ENCODE measurements around the gene USP48.

DNA sequence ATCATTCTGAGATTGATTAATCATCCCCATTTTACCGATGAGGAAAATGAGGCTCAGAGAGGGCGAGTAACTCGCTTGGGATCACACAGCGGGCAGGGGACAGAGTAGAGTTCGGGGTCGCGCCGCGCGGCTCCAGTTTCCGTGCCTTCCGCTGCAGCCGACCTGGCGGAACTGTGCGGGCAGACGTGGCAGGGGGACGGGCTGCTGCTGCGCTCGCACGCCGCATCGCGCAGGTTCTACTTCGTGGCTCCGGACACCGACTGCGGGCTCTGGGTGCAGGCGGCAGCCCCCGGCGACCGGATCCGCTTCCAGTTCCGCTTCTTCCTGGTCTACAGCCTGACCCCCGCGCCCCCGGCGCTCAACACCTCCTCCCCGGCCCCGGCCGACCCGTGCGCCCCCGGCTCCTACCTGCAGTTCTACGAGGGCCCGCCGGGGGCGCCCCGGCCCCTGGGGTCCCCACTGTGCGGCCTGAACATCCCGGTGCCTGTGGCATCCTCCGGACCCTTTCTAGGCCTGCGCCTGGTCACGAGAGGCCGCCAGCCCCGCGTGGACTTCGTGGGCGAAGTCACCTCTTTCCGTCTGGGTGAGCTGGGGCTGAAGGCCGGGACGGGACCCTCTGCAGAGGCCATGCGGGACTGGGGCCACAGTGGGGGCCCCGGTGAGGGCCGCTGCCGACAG lies 31.4 kb upstream of the USP48 start:
- TF ChIP-seq TAF1 (IDR thresholded peaks at IDR 0.05; ENCODE audit: low read depth) (no peak), CEBPB (IDR thresholded peaks at IDR 0.05) (no peak), EP300 (IDR thresholded peaks at IDR 0.05; ENCODE audit: borderline replicate concordance) (no peak), TCF12 (IDR thresholded peaks at IDR 0.05; ENCODE audit: low read depth) (no peak), NFIC (IDR thresholded peaks at IDR 0.05) (no peak)
- TF ChIP-seq, protein P1, sequence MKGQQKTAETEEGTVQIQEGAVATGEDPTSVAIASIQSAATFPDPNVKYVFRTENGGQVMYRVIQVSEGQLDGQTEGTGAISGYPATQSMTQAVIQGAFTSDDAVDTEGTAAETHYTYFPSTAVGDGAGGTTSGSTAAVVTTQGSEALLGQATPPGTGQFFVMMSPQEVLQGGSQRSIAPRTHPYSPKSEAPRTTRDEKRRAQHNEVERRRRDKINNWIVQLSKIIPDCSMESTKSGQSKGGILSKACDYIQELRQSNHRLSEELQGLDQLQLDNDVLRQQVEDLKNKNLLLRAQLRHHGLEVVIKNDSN (IDR thresholded peaks at IDR 0.05) = no peak
- TF ChIP-seq, protein P2, sequence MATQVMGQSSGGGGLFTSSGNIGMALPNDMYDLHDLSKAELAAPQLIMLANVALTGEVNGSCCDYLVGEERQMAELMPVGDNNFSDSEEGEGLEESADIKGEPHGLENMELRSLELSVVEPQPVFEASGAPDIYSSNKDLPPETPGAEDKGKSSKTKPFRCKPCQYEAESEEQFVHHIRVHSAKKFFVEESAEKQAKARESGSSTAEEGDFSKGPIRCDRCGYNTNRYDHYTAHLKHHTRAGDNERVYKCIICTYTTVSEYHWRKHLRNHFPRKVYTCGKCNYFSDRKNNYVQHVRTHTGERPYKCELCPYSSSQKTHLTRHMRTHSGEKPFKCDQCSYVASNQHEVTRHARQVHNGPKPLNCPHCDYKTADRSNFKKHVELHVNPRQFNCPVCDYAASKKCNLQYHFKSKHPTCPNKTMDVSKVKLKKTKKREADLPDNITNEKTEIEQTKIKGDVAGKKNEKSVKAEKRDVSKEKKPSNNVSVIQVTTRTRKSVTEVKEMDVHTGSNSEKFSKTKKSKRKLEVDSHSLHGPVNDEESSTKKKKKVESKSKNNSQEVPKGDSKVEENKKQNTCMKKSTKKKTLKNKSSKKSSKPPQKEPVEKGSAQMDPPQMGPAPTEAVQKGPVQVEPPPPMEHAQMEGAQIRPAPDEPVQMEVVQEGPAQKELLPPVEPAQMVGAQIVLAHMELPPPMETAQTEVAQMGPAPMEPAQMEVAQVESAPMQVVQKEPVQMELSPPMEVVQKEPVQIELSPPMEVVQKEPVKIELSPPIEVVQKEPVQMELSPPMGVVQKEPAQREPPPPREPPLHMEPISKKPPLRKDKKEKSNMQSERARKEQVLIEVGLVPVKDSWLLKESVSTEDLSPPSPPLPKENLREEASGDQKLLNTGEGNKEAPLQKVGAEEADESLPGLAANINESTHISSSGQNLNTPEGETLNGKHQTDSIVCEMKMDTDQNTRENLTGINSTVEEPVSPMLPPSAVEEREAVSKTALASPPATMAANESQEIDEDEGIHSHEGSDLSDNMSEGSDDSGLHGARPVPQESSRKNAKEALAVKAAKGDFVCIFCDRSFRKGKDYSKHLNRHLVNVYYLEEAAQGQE (IDR thresholded peaks at IDR 0.05; ENCODE audit: low read depth) = no peak

Data from Ishikawa (cell line).